ENCODE results near the gene ARL6IP1. TPM values are rescaled to one million over a fixed set of nuclear protein-coding genes. Genes with fewer than 3 reads are reported as not detected.

ARL6IP1 gene
- total RNA-seq, 1 experiment from 2014 or later, result 197 TPM

DNA sequence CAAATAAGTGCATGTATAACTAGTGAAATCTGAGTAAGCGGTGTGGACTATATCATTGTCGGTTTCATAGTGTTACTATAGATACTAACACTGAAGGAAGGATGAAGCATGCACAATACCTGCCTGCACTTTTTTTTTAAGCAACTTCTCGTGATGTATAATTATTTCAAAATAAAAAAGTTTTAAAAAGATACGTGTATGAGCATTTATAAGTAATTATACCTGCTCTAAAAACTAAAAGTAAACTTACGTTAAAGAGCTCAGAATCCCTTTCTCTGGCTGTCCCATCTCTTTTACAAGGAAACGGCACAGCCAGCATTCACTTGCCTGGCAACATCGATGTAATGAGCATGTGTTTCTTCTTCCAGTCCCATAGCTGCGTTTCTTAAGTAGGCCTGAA, 31.3 kb upstream of the ARL6IP1 start:
- Histone ChIP-seq H2AFZ (ENCODE audit: low read length) (no peak overlapping the region), H3K23ac (ENCODE audit: insufficient read length, low read depth, low read length) (no peak overlapping the region), H3K9ac (ENCODE audit: extremely low read depth, insufficient read length, low read length) (no peak overlapping the region), H3K27ac (ENCODE audit: insufficient read length, low read depth, low read length) (no peak overlapping the region), H3K9me3 (ENCODE audit: control insufficient read depth, low read depth, low read length) (no peaks in the 10 kb centered on the region), H2BK120ac (ENCODE audit: low read depth, low read length, poor library complexity, severe bottlenecking) (no peak overlapping the region), H3K27me3 (ENCODE audit: insufficient read depth, low read length) (no peaks in the 10 kb centered on the region), H2BK5ac (ENCODE audit: insufficient read length, low read length) (no peak overlapping the region), H3K14ac (ENCODE audit: insufficient read depth, low read length) (no peak overlapping the region), H4K8ac (replicated peaks; ENCODE audit: insufficient read length, low read depth, low read length) (no peak overlapping the region), H3K4me2 (ENCODE audit: insufficient read depth, insufficient read length, low read length) (no peak overlapping the region), H3K23me2 (ENCODE audit: insufficient read length, low read depth, low read length, poor library complexity, severe bottlenecking) (no peaks in the 10 kb centered on the region), H2BK12ac (ENCODE audit: insufficient read length, low read depth, low read length) (no peak overlapping the region), H3K4ac (ENCODE audit: low read depth, low read length) (no peak overlapping the region), H3K79me2 (ENCODE audit: insufficient read depth, low read length) (no peaks in the 10 kb centered on the region), H2BK20ac (ENCODE audit: low read depth, low read length, poor library complexity, severe bottlenecking) (no peak overlapping the region), H3K79me1 (ENCODE audit: insufficient read depth, low read depth, low read length, poor library complexity, severe bottlenecking) (no peaks in the 10 kb centered on the region), H2AK5ac (ENCODE audit: insufficient read length, low read length) (no peak overlapping the region), H4K91ac (ENCODE audit: insufficient read length, low read depth, low read length) (no peak overlapping the region), H4K20me1 (ENCODE audit: control insufficient read depth, insufficient read depth, insufficient read length) (no peaks in the 10 kb centered on the region), H2BK15ac (ENCODE audit: low read depth, low read length) (no peak overlapping the region), H4K5ac (ENCODE audit: insufficient read length, low read depth, low read length) (no peak overlapping the region), H3K56ac (ENCODE audit: insufficient read length, low read depth, low read length) (no peak overlapping the region), H3K18ac (ENCODE audit: insufficient read length, low read depth, low read length) (no peak overlapping the region), H3T11ph (ENCODE audit: low read length) (no peak overlapping the region), H3K4me1 (ENCODE audit: insufficient read depth, low read length) (no peaks in the 10 kb centered on the region)
- H3K36me3 Mint-ChIP-seq (ENCODE audit: insufficient read depth in 1 of 3, low read depth in 3 of 3), result peaks cover 50 to 89% (median 87%) of the 10 kb centered on the region in 3 experiments
- H3K27ac Mint-ChIP-seq, result no peak overlapping the region
- no peak overlapping the region for H3K4me3 Mint-ChIP-seq
- no peaks in the 10 kb centered on the region for H3K9me3 Mint-ChIP-seq
- TF ChIP-seq, protein P1, sequence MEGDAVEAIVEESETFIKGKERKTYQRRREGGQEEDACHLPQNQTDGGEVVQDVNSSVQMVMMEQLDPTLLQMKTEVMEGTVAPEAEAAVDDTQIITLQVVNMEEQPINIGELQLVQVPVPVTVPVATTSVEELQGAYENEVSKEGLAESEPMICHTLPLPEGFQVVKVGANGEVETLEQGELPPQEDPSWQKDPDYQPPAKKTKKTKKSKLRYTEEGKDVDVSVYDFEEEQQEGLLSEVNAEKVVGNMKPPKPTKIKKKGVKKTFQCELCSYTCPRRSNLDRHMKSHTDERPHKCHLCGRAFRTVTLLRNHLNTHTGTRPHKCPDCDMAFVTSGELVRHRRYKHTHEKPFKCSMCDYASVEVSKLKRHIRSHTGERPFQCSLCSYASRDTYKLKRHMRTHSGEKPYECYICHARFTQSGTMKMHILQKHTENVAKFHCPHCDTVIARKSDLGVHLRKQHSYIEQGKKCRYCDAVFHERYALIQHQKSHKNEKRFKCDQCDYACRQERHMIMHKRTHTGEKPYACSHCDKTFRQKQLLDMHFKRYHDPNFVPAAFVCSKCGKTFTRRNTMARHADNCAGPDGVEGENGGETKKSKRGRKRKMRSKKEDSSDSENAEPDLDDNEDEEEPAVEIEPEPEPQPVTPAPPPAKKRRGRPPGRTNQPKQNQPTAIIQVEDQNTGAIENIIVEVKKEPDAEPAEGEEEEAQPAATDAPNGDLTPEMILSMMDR (conservative IDR thresholded peaks at IDR 0.05), result no peak
- no peaks in the 10 kb centered on the region for H3K27me3 Mint-ChIP-seq (ENCODE audit: low read depth)
- no CpG with 5 or more reads among the region's 8 CpGs for WGBS (ENCODE audit: extremely low coverage, insufficient read length, low lambda C conversion rate)
- H3K4me1 Mint-ChIP-seq, result peaks cover 6 to 8% of the 10 kb centered on the region in 2 experiments
- DNase-seq, result no peak

Data from H9 (cell line).